ENCODE measurements around the gene TOMT. TPM values are rescaled to one million over a fixed set of nuclear protein-coding genes. Genes with fewer than 3 reads are reported as not detected.

The TOMT gene
- total RNA-seq, 1 donor from 2014 or later = 0.43 TPM

DNA sequence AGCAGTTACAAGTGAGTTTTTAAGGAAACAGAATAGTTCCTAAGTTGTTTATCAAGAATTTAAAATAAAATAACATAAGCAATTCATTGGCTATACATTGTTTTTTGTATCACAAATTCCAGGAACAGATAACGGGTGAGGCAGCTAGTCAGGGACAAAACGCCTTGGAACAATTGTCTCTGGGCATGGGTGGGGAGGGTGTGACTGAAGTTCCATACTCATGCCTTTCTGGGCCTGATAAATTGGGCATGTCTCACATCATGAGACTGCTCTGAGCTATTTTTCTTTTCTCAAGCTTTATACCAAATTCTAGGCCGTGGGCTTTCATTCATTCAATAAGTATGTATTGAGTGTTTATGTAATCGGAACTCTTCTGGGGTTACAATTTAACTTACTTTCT, 51.4 kb downstream of the TOMT start:
- DNase-seq (ENCODE audit: low spot score) (no peak), ATAC-seq (no peak)

Other genes with a start within 250 kb of the TOMT start
- gene DEFB131B, start 227.5 kb upstream of the TOMT start, total RNA-seq = not detected
- gene XNDC1N, start 177.3 kb upstream of the TOMT start, total RNA-seq = 3.4 TPM
- gene RNF121, start 176.9 kb upstream of the TOMT start, total RNA-seq = 18.5 TPM
- 3.0 TPM for gene IL18BP, start 107.0 kb upstream of the TOMT start, total RNA-seq
- gene NUMA1, start 25.4 kb upstream of the TOMT start, total RNA-seq = 59.0 TPM
- 7.6 TPM for gene LRRC51, start 25.1 kb upstream of the TOMT start, total RNA-seq
- 32.5 TPM for gene LAMTOR1, start 2.6 kb upstream of the TOMT start, total RNA-seq
- 17.8 TPM for gene ANAPC15, start 6.8 kb downstream of the TOMT start, total RNA-seq
- gene FOLR3, start 29.8 kb downstream of the TOMT start, total RNA-seq = 0.81 TPM
- gene FOLR1, start 86.2 kb downstream of the TOMT start, total RNA-seq = not detected
- 5.8 TPM for gene FOLR2, start 110.9 kb downstream of the TOMT start, total RNA-seq
- gene INPPL1, start 118.8 kb downstream of the TOMT start, total RNA-seq = 56.3 TPM
- gene PHOX2A, start 138.3 kb downstream of the TOMT start, total RNA-seq = not detected

Data from left lobe of liver (tissue), 2 donors.